ENCODE results near the gene CDC73.

DNA sequence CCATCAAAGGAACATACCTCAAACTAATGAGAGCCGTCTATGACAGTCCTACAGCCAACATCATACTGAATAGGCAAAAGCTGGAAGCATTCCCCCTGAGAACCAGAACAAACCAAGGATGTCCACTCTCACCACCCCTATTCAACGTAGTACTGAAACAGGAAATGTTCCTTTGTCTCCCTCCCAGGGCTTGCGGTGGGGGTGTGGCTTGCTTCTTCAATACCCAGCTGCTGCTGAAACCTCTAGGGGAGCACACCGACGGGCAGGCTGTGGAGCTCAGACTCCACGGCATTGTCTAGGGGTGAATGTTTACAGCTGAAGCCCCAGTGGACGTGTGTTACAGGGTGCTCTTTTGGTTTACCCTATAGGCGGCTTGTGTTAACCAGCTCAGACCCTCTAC, 95.1 kb downstream of the CDC73 start:
- TF ChIP-seq, protein P1, sequence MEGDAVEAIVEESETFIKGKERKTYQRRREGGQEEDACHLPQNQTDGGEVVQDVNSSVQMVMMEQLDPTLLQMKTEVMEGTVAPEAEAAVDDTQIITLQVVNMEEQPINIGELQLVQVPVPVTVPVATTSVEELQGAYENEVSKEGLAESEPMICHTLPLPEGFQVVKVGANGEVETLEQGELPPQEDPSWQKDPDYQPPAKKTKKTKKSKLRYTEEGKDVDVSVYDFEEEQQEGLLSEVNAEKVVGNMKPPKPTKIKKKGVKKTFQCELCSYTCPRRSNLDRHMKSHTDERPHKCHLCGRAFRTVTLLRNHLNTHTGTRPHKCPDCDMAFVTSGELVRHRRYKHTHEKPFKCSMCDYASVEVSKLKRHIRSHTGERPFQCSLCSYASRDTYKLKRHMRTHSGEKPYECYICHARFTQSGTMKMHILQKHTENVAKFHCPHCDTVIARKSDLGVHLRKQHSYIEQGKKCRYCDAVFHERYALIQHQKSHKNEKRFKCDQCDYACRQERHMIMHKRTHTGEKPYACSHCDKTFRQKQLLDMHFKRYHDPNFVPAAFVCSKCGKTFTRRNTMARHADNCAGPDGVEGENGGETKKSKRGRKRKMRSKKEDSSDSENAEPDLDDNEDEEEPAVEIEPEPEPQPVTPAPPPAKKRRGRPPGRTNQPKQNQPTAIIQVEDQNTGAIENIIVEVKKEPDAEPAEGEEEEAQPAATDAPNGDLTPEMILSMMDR (conservative IDR thresholded peaks at IDR 0.05; ENCODE audit: low read depth, low read length): no peak
- no peak for TF ChIP-seq EZH2 (IDR thresholded peaks at IDR 0.05; ENCODE audit: low read length, unreplicated experiment)

Data from PC-3 (cell line).